H1 (cell line): ENCODE data around the gene IL1RAP. TPM values are rescaled to one million over a fixed set of nuclear protein-coding genes. Genes with fewer than 3 reads are reported as not detected.

Experiments used
- EP300 ChIP-seq, 2 experiments: IDR thresholded peaks; 1 replicate in 1 of 2; 2 replicates in 1 of 2; pipeline ENCODE4 v1.6.1; 2011 to 2012; ENCODE audit warnings: low read depth in 2 of 2, low read length in 2 of 2, mild to moderate bottlenecking in 2 of 2, borderline replicate concordance in 1 of 2, inconsistent platforms in 1 of 2, moderate library complexity in 1 of 2
- NANOG ChIP-seq: IDR thresholded peaks from 2 replicates; pipeline ENCODE4 v1.6.1; 2011; ENCODE audit warnings: low read length, low read depth, mild to moderate bottlenecking, inconsistent platforms; ENCODE audit not compliant: insufficient read depth, poor library complexity, severe bottlenecking
- POU5F1 ChIP-seq: IDR thresholded peaks from 2 replicates; pipeline ENCODE4 v1.6.1; 2011; ENCODE audit warnings: low read depth, mild to moderate bottlenecking, low read length, moderate library complexity
- SAP30 ChIP-seq: fragments of 300-600 bp; sonication (generic); IDR thresholded peaks from 2 replicates; pipeline ENCODE4 v1.7.1; 2012; ENCODE audit warnings: low read length, moderate library complexity, mild to moderate bottlenecking, inconsistent platforms; ENCODE audit not compliant: insufficient read depth, insufficient replicate concordance
- TAF1 ChIP-seq: IDR thresholded peaks from 2 replicates; pipeline ENCODE4 v1.6.1; 2011; ENCODE audit warnings: mild to moderate bottlenecking, low read depth, low read length
- TEAD4 ChIP-seq: IDR thresholded peaks from 2 replicates; pipeline ENCODE4 v1.6.1; 2012; ENCODE audit warnings: low read depth, low read length, inconsistent platforms, mixed read lengths
- YY1 ChIP-seq: IDR thresholded peaks from 2 replicates; pipeline ENCODE4 v1.6.1; 2011; ENCODE audit warnings: low read depth, mild to moderate bottlenecking, low read length
- polyA plus RNA-seq, 7 experiments: library from polyadenylated mRNA; depleted of rRNA in 3 of 7; stranded (reverse) in 5 of 7; unstranded in 2 of 7; fragments of >200 nt in 5 of 7; fragments of 200-250 nt in 2 of 7; gene quantifications; 1 replicate in 5 of 7; 2 replicates in 1 of 7; 4 replicates in 1 of 7; pipeline versions ENCODE4 v1.2.1 to v1.2.3, GENCODE V29; 2011 to 2013; ENCODE audit warnings: missing spikeins in 2 of 7, mixed read lengths in 2 of 7
- total RNA-seq: library from RNA; stranded (reverse); fragmentation: NEBNext Ultra II Directional; extraction: Animal tissue kit (Norgen Biotek cat#: 25700); gene quantifications from 2 replicates; pipeline ENCODE4 v1.2.1, GENCODE V29; 2021

The IL1RAP gene
- total and polyA plus RNA-seq, 2 of the 8 experiments (the other 6 are each of a cell fraction or from before 2014, with no cell fraction given): 2.4 to 3.9 TPM

- TF ChIP-seq TEAD4 (peak; percentile 85), NANOG (peak; percentile 65), POU5F1 (peak; percentile 83; the same call in 1 of the 2 replicates), TAF1 (0 out of 2 replicates have a peak, but pooled peaks have one; percentile 33), YY1 (peak; percentile 89), EP300 (IDR thresholded peaks at IDR 0.05; ENCODE audit: borderline replicate concordance in 1 of 2, low read depth in 2 of 2, low read length in 2 of 2) (no peak), SAP30 (no peak)
- TF ChIP-seq, all 59 proteins: peak for 9
Observed at GRCh38 chr3:190552969-190553759, 39.3 kb downstream of the IL1RAP start (continued).
